Thyroid gland (tissue), 4 donors: ENCODE measurements around the gene ZNF423. TPM values are rescaled to one million over a fixed set of nuclear protein-coding genes. Genes with fewer than 3 reads are reported as not detected.

Source experiments
- DNase-seq, 2 donors: peaks; one replicate each; pipeline ENCODE4 v3.0.0-alpha.2; 2019
- H3K27ac ChIP-seq, 3 donors: fragments of 200-600 bp; sonication (generic); 1 replicate in 2 of 3; 2 replicates in 1 of 3; pipeline ENCODE4 v1.5.1; 2016 to 2019; ENCODE audit warnings: mild to moderate bottlenecking in 1 of 3, moderate library complexity in 1 of 3
- H3K27me3 ChIP-seq: fragments of 200-600 bp; sonication (generic); one replicate; pipeline ENCODE4 v1.5.1; 2019
- H3K36me3 ChIP-seq, 2 donors: fragments of 200-600 bp; sonication (generic); one replicate each; pipeline ENCODE4 v1.5.1; 2016 to 2019
- H3K4me1 ChIP-seq, 2 donors: fragments of 200-600 bp; sonication (generic); one replicate each; pipeline ENCODE4 v1.5.1; 2017 to 2019
- H3K4me3 ChIP-seq, 3 donors: fragments of 200-600 bp; sonication (generic); replicated peaks in 1 of 3; 1 replicate in 2 of 3; 2 replicates in 1 of 3; pipeline ENCODE4 v1.5.1; 2016; ENCODE audit warnings: mild to moderate bottlenecking in 1 of 3
- H3K9me3 ChIP-seq: fragments of 200-600 bp; sonication (generic); one replicate; pipeline ENCODE4 v1.5.1; 2017
- CTCF ChIP-seq, 6 experiments: fragments of 200-600 bp in 3 of 6; fragments of 450-650 bp in 3 of 6; sonication (generic) in 3 of 6; IDR thresholded peaks; one replicate each; pipeline ENCODE4 v1.5.1; 2016 to 2019; ENCODE audit warnings: antibody characterized with exemption in 6 of 6, mild to moderate bottlenecking in 2 of 6, inconsistent platforms in 1 of 6, moderate library complexity in 1 of 6
- POLR2A ChIP-seq, 2 donors: fragments of 450-650 bp; IDR thresholded peaks; one replicate each; pipeline ENCODE4 v1.6.1; 2017; ENCODE audit warnings: antibody characterized with exemption in 2 of 2, mild to moderate bottlenecking in 2 of 2, moderate library complexity in 1 of 2
- WGBS, 2 donors: methylation state at CpG; one replicate each; pipeline ENCODE4 v1.1.5; 2017; 5-methylcytosine and 5-hydroxymethylcytosine counted together
- intact Hi-C: fragments of 100-400 bp; cut with DNase I; formaldehyde crosslinking; loops from one replicate; pipeline ENCODE4 v1.15.1; 2023
- total RNA-seq, 4 donors: library from RNA; depleted of rRNA; stranded (reverse); fragments of >200 nt; gene quantifications; one replicate each; pipeline ENCODE4 v1.2.3, GENCODE V29; 2016

Gene ZNF423
- total RNA-seq, 4 donors from 2014 or later, result 7.4 to 10.0 (median 8.5) TPM

DNA sequence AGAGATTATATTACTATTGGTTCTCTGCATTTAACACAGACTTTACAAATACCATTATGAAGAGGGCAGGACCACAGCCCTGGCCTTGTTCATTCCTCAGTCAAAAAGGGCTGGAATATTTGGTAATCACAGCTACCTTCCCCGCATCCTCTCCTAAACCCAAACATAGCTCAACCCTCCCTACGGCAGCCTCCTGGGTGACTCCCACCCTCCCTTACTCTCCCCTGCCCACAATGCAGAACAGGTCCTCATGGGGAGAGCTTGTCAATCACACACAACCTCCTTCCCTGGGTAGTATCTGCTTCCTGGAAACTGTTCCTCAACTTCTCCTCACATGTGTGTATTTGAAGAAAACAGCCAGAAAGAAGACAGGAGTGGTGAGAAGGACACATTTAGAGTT is 258.1 kb downstream of the ZNF423 start:
- no peak overlapping the region for H3K4me3 ChIP-seq
- WGBS, 2 donors, result 86 to 100% methylated on average over 2 of the region's 2 CpGs
- peaks cover 7% of the 10 kb centered on the region in 2 donors for H3K4me1 ChIP-seq
- H3K27ac ChIP-seq, result no peak overlapping the region
- H3K36me3 ChIP-seq, result no peaks in the 10 kb centered on the region
- intact Hi-C loops, result loop anchor here (10.0 kb wide), 1 partner anchor 267 kb away; no protein-coding TSS in a partner anchor
- H3K27me3 ChIP-seq, result no peaks in the 10 kb centered on the region
- DNase-seq, result no peak
- TF ChIP-seq CTCF (IDR thresholded peaks at IDR 0.05), result no peak
- H3K9me3 ChIP-seq, result no peaks in the 10 kb centered on the region

- Histone ChIP-seq H3K4me3 (no peak overlapping the region), H3K27me3 (no peaks in the 10 kb centered on the region), H3K4me1 (peaks cover 0 to under 1% of the 10 kb centered on the region in 2 donors), H3K27ac (peak overlapping the region in 1 of 3 donors; percentile 30), H3K36me3 (no peaks in the 10 kb centered on the region), H3K9me3 (no peaks in the 10 kb centered on the region)
- DNase-seq, result no peak
- intact Hi-C loops, result loop anchor here (10.0 kb wide), 1 partner anchor 268 kb away; no protein-coding TSS in a partner anchor
- WGBS, 2 donors, result 65 to 88% methylated on average over 9 to 10 of the region's 10 CpGs
- TF ChIP-seq CTCF (IDR thresholded peaks at IDR 0.05) (no peak), POLR2A (IDR thresholded peaks at IDR 0.05) (no peak)
These were observed 259.1 kb downstream of the ZNF423 start for GRCh38 chr16:49596648-49597291.

GRCh38 chr16:49596068-49596467 is 259.8 kb downstream of the ZNF423 start:
- no peaks in the 10 kb centered on the region for H3K27me3 ChIP-seq
- peak overlapping the region in 1 of 3 donors; percentile 30 for H3K27ac ChIP-seq
- H3K9me3 ChIP-seq, result no peaks in the 10 kb centered on the region
- TF ChIP-seq POLR2A (IDR thresholded peaks at IDR 0.05), result no peak
- no peaks in the 10 kb centered on the region for H3K36me3 ChIP-seq
- intact Hi-C loops, result loop anchor here (10.0 kb wide), 1 partner anchor 269 kb away; no protein-coding TSS in a partner anchor
- H3K4me3 ChIP-seq, result no peak overlapping the region
- no peaks in the 10 kb centered on the region for H3K4me1 ChIP-seq
- 30 to 33% methylated on average over 11 of the region's 11 CpGs for WGBS, 2 donors
- DNase-seq, result no peak

DNA sequence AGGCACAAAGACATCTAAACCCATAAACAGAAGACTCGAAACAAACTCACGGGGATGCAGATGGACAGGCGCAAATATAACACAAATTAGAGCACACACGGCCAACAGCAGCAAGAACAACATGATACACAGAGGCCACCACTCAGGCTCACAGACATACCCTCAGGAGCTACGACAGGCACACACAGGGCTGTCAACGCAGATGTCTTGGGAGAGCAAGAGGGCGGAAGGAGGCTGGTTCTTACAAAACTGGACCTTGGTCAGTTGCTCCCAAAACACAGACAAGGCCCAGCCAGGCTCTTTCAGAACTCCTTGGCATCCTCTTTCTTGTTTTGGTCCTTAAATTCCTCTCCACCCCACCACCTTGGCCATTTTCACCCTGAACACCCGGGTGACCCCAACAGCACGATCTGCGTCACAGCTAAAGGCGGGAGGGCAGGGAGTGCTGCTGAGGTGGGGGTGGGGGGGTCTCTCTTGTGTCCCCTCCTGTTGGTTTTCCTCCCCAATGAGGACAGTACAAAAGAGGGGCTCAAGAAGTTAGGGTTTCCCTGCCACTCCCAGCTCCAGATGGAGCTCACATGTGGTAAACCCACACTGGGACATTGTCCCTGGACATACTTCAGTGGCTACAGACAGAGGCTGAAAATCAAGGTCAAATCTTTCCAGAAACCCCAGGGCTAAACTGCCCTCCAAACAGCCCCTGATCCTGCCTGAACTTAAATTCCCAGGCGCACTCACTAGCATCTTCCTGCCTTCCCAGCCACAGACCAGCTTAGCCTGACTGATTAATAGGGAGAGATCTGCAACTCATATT is 261.0 kb downstream of the ZNF423 start:
- Histone ChIP-seq H3K27me3 (no peaks in the 10 kb centered on the region), H3K27ac (no peak overlapping the region), H3K4me3 (no peak overlapping the region), H3K4me1 (no peaks in the 10 kb centered on the region), H3K9me3 (no peaks in the 10 kb centered on the region), H3K36me3 (no peaks in the 10 kb centered on the region)
- intact Hi-C loops, result loop anchor here (10.0 kb wide), 1 partner anchor 270 kb away; no protein-coding TSS in a partner anchor
- TF ChIP-seq POLR2A (IDR thresholded peaks at IDR 0.05) (no peak), CTCF (IDR thresholded peaks at IDR 0.05) (no peak)
- WGBS, 2 donors, result 88 to 93% methylated on average over 12 of the region's 12 CpGs
- no peak for DNase-seq

DNA sequence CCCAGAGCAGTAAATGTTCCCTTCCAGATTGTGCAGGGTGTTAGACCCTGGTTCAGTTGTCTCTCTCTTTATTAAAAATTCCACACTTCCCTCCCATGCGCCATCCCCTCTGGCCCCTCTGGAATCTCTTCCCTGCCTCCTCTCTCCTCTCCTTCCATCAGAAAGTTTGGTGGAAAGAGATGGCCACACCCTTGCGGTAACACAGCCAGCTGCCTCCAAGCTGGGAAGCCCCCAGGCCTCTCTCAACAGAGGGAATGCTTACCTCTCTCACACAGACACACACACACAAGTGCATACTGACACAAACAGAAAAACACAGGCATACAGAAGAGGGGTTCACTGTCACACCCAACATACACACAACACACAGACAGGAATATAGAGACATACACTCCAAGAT is 261.8 kb downstream of the ZNF423 start:
- Histone ChIP-seq H3K36me3 (no peaks in the 10 kb centered on the region), H3K4me3 (no peak overlapping the region), H3K9me3 (no peaks in the 10 kb centered on the region), H3K4me1 (no peaks in the 10 kb centered on the region), H3K27me3 (no peaks in the 10 kb centered on the region), H3K27ac (no peak overlapping the region)
- no peak for DNase-seq
- 50 to 68% methylated on average over 2 of the region's 2 CpGs for WGBS, 2 donors
- no peak for TF ChIP-seq CTCF (IDR thresholded peaks at IDR 0.05)
- TF ChIP-seq POLR2A (IDR thresholded peaks at IDR 0.05), result no peak
- intact Hi-C loops, result loop anchor here (10.0 kb wide), 1 partner anchor 271 kb away; no protein-coding TSS in a partner anchor
